GM18909 (cell line): ENCODE data around the gene ENTPD2.

ENCODE experiments used
- ATAC-seq: cut with Tn5 transposase; IDR thresholded peaks from one replicate; pipeline ENCODE4 v1.9.1; 2021; ENCODE audit warnings: mild to moderate bottlenecking; ENCODE audit not compliant: unreplicated experiment, poor library complexity

ENTPD2 gene

GRCh38 chr9:137053944-137054931 lies at the start of gene ENTPD2:
TSS of gene ENTPD2 (minus strand) at chr9:137054061. CDS start at chr9:137053997, 64 bp downstream.
- no peak for ATAC-seq

- no peak for ATAC-seq
Measured at GRCh38 chr9:137103206-137103999, 49.5 kb upstream of the ENTPD2 start.

- no peak for ATAC-seq
Measured at GRCh38 chr9:137099231-137099630, 45.4 kb upstream of the ENTPD2 start.

GRCh38 chr9:137097761-137098462 lies 44.1 kb upstream of the ENTPD2 start:
- no peak for ATAC-seq

- ATAC-seq, result no peak
Measured at GRCh38 chr9:137096785-137097546, 43.1 kb upstream of the ENTPD2 start.

- peak; percentile 79 for ATAC-seq
Measured at GRCh38 chr9:137095664-137096517, 42.0 kb upstream of the ENTPD2 start.

- no peak for ATAC-seq
Measured at GRCh38 chr9:137089232-137089947, 35.5 kb upstream of the ENTPD2 start.

- ATAC-seq, result no peak
Measured at GRCh38 chr9:137088121-137088520, 34.3 kb upstream of the ENTPD2 start.

GRCh38 chr9:137087409-137087925 lies 33.6 kb upstream of the ENTPD2 start:
- no peak for ATAC-seq

- peak; percentile 88 for ATAC-seq
Measured at GRCh38 chr9:137086531-137087408, 32.9 kb upstream of the ENTPD2 start, which contains the start of gene MAN1B1. TSS of gene MAN1B1 (plus strand) at chr9:137086985. CDS start at chr9:137087000, 15 bp downstream.

GRCh38 chr9:137085920-137086530 lies 32.2 kb upstream of the ENTPD2 start:
- peak; percentile 12 for ATAC-seq

GRCh38 chr9:137084526-137084925 lies 30.7 kb upstream of the ENTPD2 start:
- ATAC-seq, result no peak

- no peak for ATAC-seq
Measured at GRCh38 chr9:137083394-137084004, 29.6 kb upstream of the ENTPD2 start.

GRCh38 chr9:137082925-137083290 lies 29.0 kb upstream of the ENTPD2 start:
- no peak for ATAC-seq

GRCh38 chr9:137082222-137082924 lies 28.5 kb upstream of the ENTPD2 start:
- ATAC-seq, result no peak
